ENCODE measurements around the gene CAMK1D.

DNA sequence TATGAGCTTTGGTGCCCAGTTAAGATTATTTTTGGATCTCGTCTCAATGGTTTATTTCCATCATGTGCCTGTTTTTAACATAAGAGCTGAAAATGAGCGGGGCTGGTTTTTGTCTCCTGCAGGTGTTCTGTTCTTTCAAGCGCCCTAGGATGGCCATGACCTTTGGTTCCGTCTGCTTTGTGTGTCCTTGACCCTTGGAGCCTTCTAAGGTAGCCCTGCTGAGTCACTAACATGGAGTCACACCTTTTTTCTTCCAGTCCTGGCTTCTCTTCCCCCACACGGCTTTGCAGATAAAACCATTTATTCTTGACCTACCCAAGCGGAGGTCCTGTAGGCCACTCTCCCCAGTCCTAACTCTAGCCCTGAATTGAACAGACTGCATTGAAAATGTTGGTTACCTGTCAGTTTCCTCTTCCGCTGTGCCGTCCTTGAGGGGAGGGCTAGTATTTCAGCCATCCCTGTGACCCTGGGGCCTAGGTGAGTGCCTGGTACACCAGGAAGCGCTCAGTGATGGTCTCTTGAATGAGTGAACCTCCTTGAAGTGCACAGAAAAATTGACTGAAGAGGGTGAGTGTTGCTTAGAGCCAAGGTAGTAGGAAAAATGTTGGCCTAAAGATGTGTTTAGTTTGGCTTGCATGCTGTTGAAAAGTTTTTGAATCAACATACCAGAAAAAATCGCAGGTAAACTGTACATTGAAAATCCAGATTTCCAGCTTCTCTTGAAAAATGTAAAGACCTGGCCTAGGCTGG lies 48.0 kb downstream of the CAMK1D start:
- no peak for TF ChIP-seq SUZ12 (IDR thresholded peaks at IDR 0.05; ENCODE audit: low read length)
- TF ChIP-seq EZH2 (IDR thresholded peaks at IDR 0.05; ENCODE audit: low read depth, low read length, severe bottlenecking): no peak
- TF ChIP-seq POLR2AphosphoS5 (IDR thresholded peaks at IDR 0.05; ENCODE audit: low read depth, low read length): no peak
- no peak for TF ChIP-seq ZNF274 (IDR thresholded peaks at IDR 0.05; ENCODE audit: borderline replicate concordance, extremely low read depth, low read length)
- TF ChIP-seq CTCF (IDR thresholded peaks at IDR 0.05; ENCODE audit: control extremely low read depth in 1 of 3, insufficient read depth in 1 of 3, low read depth in 1 of 3, low read length in 3 of 3): no peak
- TF ChIP-seq RFX5 (IDR thresholded peaks at IDR 0.05; ENCODE audit: borderline replicate concordance, low read depth, low read length): no peak

Data from H1 (cell line).